DND-41 (cell line): ENCODE data around the gene RNF2.

ENCODE experiments used
- ATAC-seq: fragments of 200-7000 bp; cut with Tn5 transposase; 3 replicates; pipeline ENCODE4 v1.9.1; 2021; ENCODE audit warnings: low read depth; ENCODE audit not compliant: insufficient read depth
- DNase-seq: peaks from one replicate; pipeline ENCODE4 v3.0.0-alpha.2; 2020
- H2AFZ ChIP-seq: 2 replicates; pipeline ENCODE4 v1.6.0; 2012; ENCODE audit warnings: low read depth, low read length
- H3K27ac ChIP-seq: 2 replicates; pipeline ENCODE4 v1.5.1; 2012; ENCODE audit warnings: low read length, inconsistent platforms
- H3K27me3 ChIP-seq: fragments of 200-600 bp; sonication (generic); 2 replicates; pipeline ENCODE4 v1.6.0; 2012; ENCODE audit warnings: low read length, mild to moderate bottlenecking, inconsistent platforms; ENCODE audit not compliant: insufficient read depth, poor library complexity
- H3K36me3 ChIP-seq: 2 replicates; pipeline ENCODE4 v1.5.1; 2012; ENCODE audit warnings: low read length, inconsistent platforms; ENCODE audit not compliant: insufficient read depth
- H3K4me1 ChIP-seq: 2 replicates; pipeline ENCODE4 v1.5.1; 2012; ENCODE audit warnings: mild to moderate bottlenecking, low read length; ENCODE audit not compliant: insufficient read depth
- H3K4me2 ChIP-seq: 2 replicates; pipeline ENCODE4 v1.6.0; 2012; ENCODE audit warnings: mild to moderate bottlenecking, moderate library complexity, low read length, inconsistent platforms; ENCODE audit not compliant: insufficient read depth
- H3K4me3 ChIP-seq, 2 experiments: fragments of 200-600 bp in 1 of 2; shearing (Covaris generic) in 1 of 2; 2 replicates each; pipeline ENCODE4 v1.5.1; 2012 to 2016; ENCODE audit warnings: inconsistent platforms in 2 of 2, low read length in 2 of 2, mild to moderate bottlenecking in 2 of 2, low read depth in 1 of 2, moderate library complexity in 1 of 2
- H3K79me2 ChIP-seq: 2 replicates; pipeline ENCODE4 v1.6.0; 2012; ENCODE audit warnings: low read length, inconsistent platforms; ENCODE audit not compliant: insufficient read depth
- H3K9ac ChIP-seq: 2 replicates; pipeline ENCODE4 v1.6.0; 2012; ENCODE audit warnings: low read depth, mild to moderate bottlenecking, inconsistent platforms, low read length, moderate library complexity
- H3K9me3 ChIP-seq: 2 replicates; pipeline ENCODE4 v1.5.1; 2012; ENCODE audit warnings: low read length, moderate library complexity, mild to moderate bottlenecking, inconsistent platforms; ENCODE audit not compliant: insufficient read depth, severe bottlenecking
- H4K20me1 ChIP-seq: 2 replicates; pipeline ENCODE4 v1.6.0; 2012; ENCODE audit warnings: low read length; ENCODE audit not compliant: insufficient read depth
- EZH2 ChIP-seq: IDR thresholded peaks from 3 replicates; pipeline ENCODE4 v1.6.1; 2012; ENCODE audit warnings: borderline replicate concordance, low read depth, mild to moderate bottlenecking, moderate library complexity, low read length, inconsistent platforms; ENCODE audit not compliant: severe bottlenecking
- TF ChIP-seq, protein P1 (sequence below): IDR thresholded peaks from 2 replicates; pipeline ENCODE4 v1.5.1; 2012; ENCODE audit warnings: borderline replicate concordance, low read length, moderate library complexity, mild to moderate bottlenecking; ENCODE audit not compliant: poor library complexity, severe bottlenecking; ENCODE audit errors: extremely low read depth

RNF2 gene

DNA sequence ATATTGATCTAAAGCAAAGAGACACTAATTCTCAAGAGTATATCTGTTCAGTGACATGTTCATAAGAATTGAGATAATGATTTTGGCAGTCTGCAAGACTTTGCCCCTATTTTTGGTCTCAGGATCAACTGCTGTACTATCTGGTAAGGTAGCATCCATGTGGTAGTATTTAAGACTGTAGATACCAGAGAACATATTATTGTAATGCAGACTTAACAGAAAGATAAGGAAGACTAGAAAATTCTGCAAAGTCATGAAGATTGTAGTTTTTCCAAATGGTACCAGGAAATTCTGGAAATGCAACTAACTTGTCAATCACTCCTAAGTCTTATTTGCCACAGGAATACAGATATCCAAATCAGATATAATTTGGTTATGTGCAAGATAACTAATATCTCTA, 35.1 kb downstream of the RNF2 start:
- TF ChIP-seq, protein P1, sequence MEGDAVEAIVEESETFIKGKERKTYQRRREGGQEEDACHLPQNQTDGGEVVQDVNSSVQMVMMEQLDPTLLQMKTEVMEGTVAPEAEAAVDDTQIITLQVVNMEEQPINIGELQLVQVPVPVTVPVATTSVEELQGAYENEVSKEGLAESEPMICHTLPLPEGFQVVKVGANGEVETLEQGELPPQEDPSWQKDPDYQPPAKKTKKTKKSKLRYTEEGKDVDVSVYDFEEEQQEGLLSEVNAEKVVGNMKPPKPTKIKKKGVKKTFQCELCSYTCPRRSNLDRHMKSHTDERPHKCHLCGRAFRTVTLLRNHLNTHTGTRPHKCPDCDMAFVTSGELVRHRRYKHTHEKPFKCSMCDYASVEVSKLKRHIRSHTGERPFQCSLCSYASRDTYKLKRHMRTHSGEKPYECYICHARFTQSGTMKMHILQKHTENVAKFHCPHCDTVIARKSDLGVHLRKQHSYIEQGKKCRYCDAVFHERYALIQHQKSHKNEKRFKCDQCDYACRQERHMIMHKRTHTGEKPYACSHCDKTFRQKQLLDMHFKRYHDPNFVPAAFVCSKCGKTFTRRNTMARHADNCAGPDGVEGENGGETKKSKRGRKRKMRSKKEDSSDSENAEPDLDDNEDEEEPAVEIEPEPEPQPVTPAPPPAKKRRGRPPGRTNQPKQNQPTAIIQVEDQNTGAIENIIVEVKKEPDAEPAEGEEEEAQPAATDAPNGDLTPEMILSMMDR: no peak
- no peak for TF ChIP-seq EZH2
- no peak overlapping the region for H3K27ac ChIP-seq
- H3K4me3 ChIP-seq: no peak overlapping the region
- peaks cover 86% of the 10 kb centered on the region for H3K79me2 ChIP-seq
- no peaks in the 10 kb centered on the region for H3K27me3 ChIP-seq
- peaks cover 28% of the 10 kb centered on the region; the same call in 1 of the 2 replicates for H4K20me1 ChIP-seq
- H3K9me3 ChIP-seq: no peaks in the 10 kb centered on the region
- no peak overlapping the region for H2AFZ ChIP-seq
- no peaks in the 10 kb centered on the region for H3K4me1 ChIP-seq
- no peak for DNase-seq
- H3K4me2 ChIP-seq: no peak overlapping the region
- no peak overlapping the region for H3K9ac ChIP-seq
- H3K36me3 ChIP-seq: no peaks in the 10 kb centered on the region
- ATAC-seq: no peak

DNA sequence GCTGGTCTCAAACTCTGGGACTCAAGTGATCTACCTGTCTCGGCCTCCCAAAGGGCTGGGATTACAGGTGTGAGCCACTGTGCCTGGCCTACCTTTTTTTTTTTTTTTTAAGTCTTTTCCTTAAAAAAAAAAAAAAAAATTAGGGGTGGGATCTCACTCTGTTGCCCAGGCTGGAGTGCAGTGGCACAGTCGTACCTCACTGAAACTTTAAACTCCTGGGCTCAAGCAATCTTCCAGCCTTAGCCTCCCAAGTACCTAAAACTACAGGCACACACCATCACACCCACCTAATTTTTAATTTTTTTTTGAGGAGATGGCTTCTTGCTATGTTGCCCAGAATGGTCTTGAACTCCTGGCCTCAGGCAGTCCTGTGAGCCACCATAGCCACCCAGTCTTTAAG, 38.5 kb downstream of the RNF2 start:
- Histone ChIP-seq H3K4me2 (no peak overlapping the region), H3K36me3 (peaks cover 14% of the 10 kb centered on the region; the same call in 1 of the 2 replicates), H2AFZ (no peak overlapping the region), H3K4me3 (no peak overlapping the region), H3K9me3 (no peaks in the 10 kb centered on the region), H3K27ac (no peak overlapping the region), H3K4me1 (no peaks in the 10 kb centered on the region), H3K27me3 (no peaks in the 10 kb centered on the region), H3K9ac (no peak overlapping the region), H3K79me2 (peaks cover 76% of the 10 kb centered on the region), H4K20me1 (peaks cover 17% of the 10 kb centered on the region; the same call in 1 of the 2 replicates)
- DNase-seq (no peak), ATAC-seq (no peak)
- no peak for TF ChIP-seq EZH2
- TF ChIP-seq, protein P1: no peak

DNA sequence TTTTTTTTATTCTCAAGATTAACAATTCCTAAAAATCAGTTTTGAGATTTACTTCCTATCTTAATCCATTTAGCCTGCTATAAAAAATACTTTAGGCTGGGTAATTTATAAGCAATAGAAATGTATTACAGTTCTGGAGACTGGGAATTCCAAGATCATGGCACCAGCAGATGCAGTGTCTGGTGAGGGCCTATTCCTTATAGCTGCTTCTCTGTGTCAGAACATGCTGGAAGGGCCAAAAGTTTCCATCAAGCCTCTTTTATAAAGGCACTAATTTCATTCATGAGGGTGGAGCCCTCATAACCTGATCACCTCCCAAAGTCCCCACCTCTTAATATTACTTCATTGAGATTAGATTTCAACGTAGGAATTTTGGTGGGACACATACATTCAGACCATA, 41.7 kb downstream of the RNF2 start:
- no peaks in the 10 kb centered on the region for H3K9me3 ChIP-seq
- no peak overlapping the region for H3K9ac ChIP-seq
- H3K36me3 ChIP-seq: peaks cover 34% of the 10 kb centered on the region; the same call in 1 of the 2 replicates
- peaks cover 45% of the 10 kb centered on the region for H3K79me2 ChIP-seq
- H3K4me3 ChIP-seq: no peak overlapping the region
- no peak overlapping the region for H2AFZ ChIP-seq
- H4K20me1 ChIP-seq: peaks cover 9% of the 10 kb centered on the region; the same call in 1 of the 2 replicates
- no peak overlapping the region for H3K27ac ChIP-seq
- no peak overlapping the region for H3K4me2 ChIP-seq
- H3K4me1 ChIP-seq: no peaks in the 10 kb centered on the region
- ATAC-seq: no peak
- TF ChIP-seq, protein P1: no peak
- no peak for TF ChIP-seq EZH2
- DNase-seq: no peak
- no peaks in the 10 kb centered on the region for H3K27me3 ChIP-seq

DNA sequence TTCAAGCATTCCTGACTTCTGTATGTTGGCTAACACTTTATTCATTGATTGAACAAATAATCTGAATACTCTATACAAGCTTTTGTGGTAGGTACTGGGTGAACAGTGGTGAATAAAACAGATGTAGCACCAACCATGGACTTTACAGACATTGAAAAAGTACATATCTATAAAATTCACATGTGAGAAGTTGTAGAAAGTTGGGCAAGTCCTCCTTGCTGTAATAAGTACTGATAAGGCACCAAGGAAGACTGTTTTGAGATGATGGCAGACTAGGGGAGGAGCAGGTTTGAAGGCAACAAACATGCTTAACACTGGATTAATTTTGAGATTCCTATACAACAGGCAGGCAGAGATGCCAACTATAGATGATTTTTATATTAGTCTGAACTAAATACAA, 42.4 kb downstream of the RNF2 start:
- Histone ChIP-seq H4K20me1 (peaks cover 9% of the 10 kb centered on the region; the same call in 1 of the 2 replicates), H3K9ac (no peak overlapping the region)
- ATAC-seq: no peak

More for the DNA sequence above, 42.4 kb downstream of the RNF2 start:
- Histone ChIP-seq H3K27ac (no peak overlapping the region), H3K79me2 (peaks cover 41% of the 10 kb centered on the region), H2AFZ (no peak overlapping the region), H3K36me3 (peaks cover 34% of the 10 kb centered on the region; the same call in 1 of the 2 replicates), H3K4me3 (no peak overlapping the region), H3K4me2 (no peak overlapping the region), H3K9me3 (no peaks in the 10 kb centered on the region), H3K27me3 (no peaks in the 10 kb centered on the region), H3K4me1 (no peaks in the 10 kb centered on the region)
- no peak for DNase-seq
- no peak for TF ChIP-seq EZH2
- TF ChIP-seq, protein P1: no peak
